ENCODE measurements around the gene P2RY2.
"Not testable (repeated sequence)": the region's sequence is repeated elsewhere in the genome, so short reads cannot be mapped to it uniquely, and the experiment has no call there.

Gene P2RY2

DNA sequence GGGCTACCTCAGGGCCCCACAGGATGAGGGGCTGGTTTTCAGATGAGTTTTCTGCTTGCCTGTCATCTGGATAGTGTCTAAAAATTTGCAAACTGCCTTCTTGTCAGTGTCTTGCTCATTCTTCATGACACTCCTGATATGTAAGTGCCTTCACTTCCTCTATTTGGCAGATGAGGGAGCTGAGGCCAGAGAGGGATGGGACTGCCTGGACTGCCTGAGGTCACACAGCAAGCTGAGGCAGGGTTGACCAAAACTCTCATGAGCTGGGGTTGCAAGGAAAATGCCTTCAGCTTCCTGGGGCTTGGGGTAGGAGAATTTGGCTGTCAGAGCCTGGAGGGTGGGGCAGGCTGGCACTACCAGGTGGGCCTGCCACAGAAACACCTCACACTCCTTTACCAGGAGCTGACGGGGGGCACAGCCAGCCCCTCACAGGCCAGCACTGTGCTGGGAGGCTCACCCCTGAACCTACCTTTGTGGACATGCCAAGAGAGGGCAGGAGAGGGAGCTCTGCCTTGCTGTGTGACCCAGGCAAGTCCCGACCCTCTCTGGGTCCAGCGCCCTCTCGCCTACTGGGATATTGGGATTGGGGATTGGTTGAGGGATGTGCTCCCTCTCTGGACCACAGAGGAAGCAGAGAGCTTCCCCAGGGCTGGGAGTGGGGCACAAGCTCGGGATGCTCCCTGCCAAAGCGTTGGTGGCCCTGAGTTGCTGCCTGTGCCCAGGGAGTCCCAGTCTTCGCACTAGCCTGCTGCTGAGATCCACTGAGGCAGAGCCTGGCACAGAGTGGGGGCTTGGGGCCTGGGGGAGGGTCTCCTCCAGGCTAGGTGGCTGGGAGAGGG lies 52.2 kb downstream of the P2RY2 start:
- DNase-seq: no peak

DNA sequence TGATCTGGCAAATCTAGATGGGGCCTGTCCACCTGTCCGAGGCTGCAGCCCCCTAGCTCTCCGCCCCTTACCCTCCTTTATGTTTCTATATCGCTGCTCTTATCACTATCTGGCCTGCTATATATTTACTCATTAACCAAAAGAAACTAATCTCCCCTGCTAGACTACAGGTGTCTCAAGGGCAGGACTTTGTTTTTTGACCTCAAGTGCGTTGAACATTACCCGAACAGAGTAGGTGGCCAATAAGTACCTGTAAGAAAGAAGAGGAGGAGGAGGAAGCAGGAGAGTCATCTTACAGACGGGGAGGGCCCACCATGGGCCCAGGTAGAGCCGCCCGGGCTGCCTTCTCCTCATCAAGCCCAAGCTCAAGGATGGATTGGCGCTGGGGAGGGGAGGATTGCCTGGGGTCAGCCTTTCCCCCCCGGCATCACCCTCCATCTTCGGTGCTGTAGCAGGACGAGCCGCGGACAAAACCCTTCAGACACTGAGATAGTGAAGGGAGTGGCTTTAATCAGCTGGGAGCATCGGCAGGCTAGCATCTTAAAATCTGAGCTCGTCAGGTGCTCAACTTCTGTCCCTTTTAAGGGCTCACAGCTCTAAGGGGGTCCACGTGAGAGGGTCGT lies 52.9 kb downstream of the P2RY2 start:
- DNase-seq: no peak

- not testable (repeated sequence) for DNase-seq
Observed at GRCh38 chr11:73271478-73271865, 53.4 kb downstream of the P2RY2 start.

- no peak for DNase-seq
Observed at GRCh38 chr11:73271936-73272679, 54.0 kb downstream of the P2RY2 start, which contains the start of gene P2RY6. P2RY6 (plus strand) TSS chr11:73272338; CDS start chr11:73296519, 24,181 bp downstream.

- DNase-seq: no peak
Observed at GRCh38 chr11:73272680-73273038, 54.6 kb downstream of the P2RY2 start.

- no peak for DNase-seq
Observed at GRCh38 chr11:73273222-73273895, 55.3 kb downstream of the P2RY2 start.

DNA sequence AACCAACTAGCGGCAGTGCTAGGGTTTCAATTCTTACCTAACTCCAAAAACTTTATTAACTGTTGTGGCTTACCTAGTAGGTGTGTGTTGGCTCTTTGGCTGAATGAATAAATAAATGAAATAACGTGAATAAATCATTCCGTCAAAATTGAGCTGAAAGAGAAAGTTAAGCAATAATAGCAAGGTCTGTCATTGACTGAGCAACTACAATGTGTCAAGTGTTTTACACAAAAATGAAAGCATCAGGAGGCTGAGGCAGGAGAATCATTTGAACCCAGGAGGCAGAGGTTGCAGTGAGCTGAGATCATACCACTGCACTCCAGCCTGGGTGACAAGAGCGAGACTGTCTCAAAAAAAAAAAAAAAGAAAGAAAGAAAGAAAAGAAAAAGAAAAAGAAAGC lies 56.1 kb downstream of the P2RY2 start:
- DNase-seq: not testable (repeated sequence)

- no peak for DNase-seq
Observed at GRCh38 chr11:73274722-73275380, 56.8 kb downstream of the P2RY2 start.

DNA sequence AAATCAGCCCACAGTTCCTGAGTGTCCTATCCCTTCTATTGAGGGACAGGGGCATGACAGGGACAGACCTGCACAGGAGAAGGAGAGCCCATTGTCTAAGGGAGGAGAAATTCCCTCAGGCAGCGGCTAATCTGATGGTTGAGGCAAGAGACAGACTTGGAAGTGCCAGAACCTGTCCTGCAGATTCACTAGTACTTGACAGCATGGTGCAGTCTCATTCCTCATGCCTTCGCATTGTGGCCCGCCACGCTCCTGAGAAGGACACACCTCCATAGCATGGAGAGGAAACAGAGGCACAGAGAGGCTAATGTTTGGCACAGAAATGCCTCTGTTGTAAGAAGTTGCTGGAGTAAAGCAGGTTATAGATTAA lies 57.3 kb downstream of the P2RY2 start:
- DNase-seq: no peak

DNA sequence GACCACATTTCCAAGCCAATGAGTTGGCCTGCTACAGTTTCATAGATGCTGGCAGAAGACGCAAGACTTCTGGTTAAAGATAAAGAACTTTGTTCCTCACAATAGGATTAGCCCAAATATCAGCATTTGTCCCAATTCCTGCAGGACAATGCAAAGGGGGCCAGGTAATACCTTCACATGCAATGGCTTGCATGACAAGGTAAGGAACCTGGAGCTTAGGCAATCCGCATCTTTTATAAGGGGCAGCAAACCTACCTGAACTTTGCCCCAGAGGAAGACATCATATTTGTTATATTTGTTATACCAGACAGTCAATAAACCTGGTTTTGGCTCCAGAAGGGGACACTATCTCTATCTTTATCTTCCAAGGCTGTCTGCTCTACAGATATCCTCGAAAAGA lies 59.4 kb downstream of the P2RY2 start:
- no peak for DNase-seq

- no peak for DNase-seq
Observed at GRCh38 chr11:73280626-73281025, 62.5 kb downstream of the P2RY2 start.

DNA sequence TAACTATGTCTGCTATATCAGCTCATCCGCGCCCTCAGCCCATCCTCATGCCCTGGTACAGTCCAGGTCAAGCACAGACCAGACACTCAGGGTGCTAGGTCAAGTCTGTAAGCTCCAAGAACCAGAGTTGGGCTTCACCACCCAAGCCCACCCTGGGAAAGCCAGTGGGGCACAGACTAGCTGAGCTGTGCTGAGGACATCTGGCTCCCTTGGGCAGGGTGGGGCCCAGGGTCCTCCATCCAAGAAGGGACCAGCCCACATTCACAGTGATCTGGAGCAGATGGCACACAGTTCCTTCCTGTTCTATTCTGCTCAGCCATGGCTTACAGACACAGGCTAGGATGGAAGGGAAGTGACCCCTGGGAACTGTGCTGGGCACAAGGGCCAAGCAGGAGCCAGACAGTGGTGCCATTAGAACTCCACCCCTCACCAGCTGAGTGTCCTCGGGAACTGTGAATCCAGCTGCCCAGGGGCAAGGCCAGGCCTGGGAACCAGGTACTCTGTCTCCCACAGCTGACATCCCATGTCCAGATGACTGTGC lies 63.2 kb downstream of the P2RY2 start:
- no peak for DNase-seq

- DNase-seq: no peak
Observed at GRCh38 chr11:73281796-73282660, 63.9 kb downstream of the P2RY2 start.

DNA sequence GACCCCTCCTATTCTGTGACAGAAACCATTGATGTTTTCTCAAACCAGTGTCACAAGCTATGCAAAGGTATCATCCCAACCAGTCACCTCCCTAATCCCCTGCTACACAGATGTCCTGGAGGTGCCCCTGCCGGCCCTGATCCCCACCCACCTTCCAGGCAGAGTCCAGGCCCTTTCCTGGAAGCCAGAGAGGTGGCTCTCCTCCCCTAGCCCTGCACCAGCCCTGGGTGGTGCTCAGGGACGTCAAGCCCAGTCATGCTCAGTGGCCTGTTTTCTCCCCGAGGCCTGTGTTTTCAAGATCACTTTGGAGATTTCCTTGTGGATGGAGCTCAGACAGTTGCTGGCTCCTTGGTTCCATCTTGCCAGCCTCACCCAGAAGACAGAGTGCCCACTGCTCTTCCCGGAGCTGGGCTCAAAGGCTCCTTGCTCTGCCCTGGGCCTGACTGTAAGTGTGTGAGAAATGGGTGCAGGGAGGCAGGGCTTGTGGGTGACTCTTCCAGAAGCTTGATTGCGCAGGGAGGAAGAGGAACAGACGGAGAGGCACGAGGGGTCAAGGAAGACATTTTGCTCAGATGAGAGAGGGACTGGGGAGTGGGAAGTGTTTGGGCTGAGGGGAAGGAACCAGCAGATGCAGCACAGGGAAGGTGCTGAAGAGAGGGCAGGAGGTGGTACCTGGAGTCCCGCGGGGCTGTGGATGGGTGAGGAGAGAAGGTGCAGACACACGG lies 65.4 kb downstream of the P2RY2 start:
- DNase-seq: no peak

GRCh38 chr11:73284106-73284505 lies 66.0 kb downstream of the P2RY2 start:
- DNase-seq: no peak

- DNase-seq: no peak
Observed at GRCh38 chr11:73285721-73286120, 67.6 kb downstream of the P2RY2 start.
